BE2C (cell line): Measurements from ENCODE around the gene TRMU.
A peak's percentile ranks its signal among the peaks of the same experiment; 100 is the strongest.

Experiments used
- DNase-seq: peaks from one replicate; pipeline ENCODE4 v3.0.0-alpha.2; 2020
- H3K27me3 ChIP-seq: fragments of 250-450 bp; sonication (Bioruptor Pico); 2 replicates; pipeline ENCODE4 v1.5.1; 2020; ENCODE audit warnings: mild to moderate bottlenecking
- H3K36me3 ChIP-seq: fragments of 250-450 bp; sonication (Bioruptor Pico); 2 replicates; pipeline ENCODE4 v1.5.1; 2020; ENCODE audit warnings: mild to moderate bottlenecking
- H3K4me1 ChIP-seq: fragments of 250-450 bp; sonication (Bioruptor Pico); 2 replicates; pipeline ENCODE4 v1.5.1; 2020
- H3K4me3 ChIP-seq: 2 replicates; pipeline ENCODE4 v1.5.1; 2011; ENCODE audit warnings: low read depth, low read length
- H3K9me3 ChIP-seq: fragments of 250-450 bp; sonication (Bioruptor Pico); 2 replicates; pipeline ENCODE4 v1.5.1; 2020
- CTCF ChIP-seq: IDR thresholded peaks from 2 replicates; pipeline ENCODE4 v1.5.1; 2012; ENCODE audit warnings: mild to moderate bottlenecking, low read depth, low read length

The TRMU gene

GRCh38 chr22:46387748-46388147, 52.2 kb downstream of the TRMU start:
- Histone ChIP-seq H3K4me3 (no peak overlapping the region), H3K36me3 (no peaks in the 10 kb centered on the region), H3K27me3 (no peaks in the 10 kb centered on the region), H3K4me1 (no peaks in the 10 kb centered on the region), H3K9me3 (no peaks in the 10 kb centered on the region)
- TF ChIP-seq CTCF, result no peak
- no peak for DNase-seq

GRCh38 chr22:46388647-46389046, 53.1 kb downstream of the TRMU start:
- Histone ChIP-seq H3K27me3 (no peaks in the 10 kb centered on the region), H3K36me3 (no peaks in the 10 kb centered on the region), H3K4me1 (no peaks in the 10 kb centered on the region), H3K4me3 (no peak overlapping the region), H3K9me3 (no peaks in the 10 kb centered on the region)
- no peak for DNase-seq
- no peak for TF ChIP-seq CTCF

- no peaks in the 10 kb centered on the region for H3K36me3 ChIP-seq
- TF ChIP-seq CTCF, result no peak
- H3K27me3 ChIP-seq, result no peaks in the 10 kb centered on the region
- no peak for DNase-seq
- no peaks in the 10 kb centered on the region for H3K9me3 ChIP-seq
- no peak overlapping the region for H3K4me3 ChIP-seq
- no peaks in the 10 kb centered on the region for H3K4me1 ChIP-seq
Observed at GRCh38 chr22:46389081-46389480, 53.6 kb downstream of the TRMU start.

- H3K27me3 ChIP-seq, result no peaks in the 10 kb centered on the region
- H3K4me3 ChIP-seq, result peak overlapping the region; percentile 50
- H3K9me3 ChIP-seq, result no peaks in the 10 kb centered on the region
- TF ChIP-seq CTCF, result no peak
- DNase-seq, result no peak
- no peaks in the 10 kb centered on the region for H3K36me3 ChIP-seq
- no peaks in the 10 kb centered on the region for H3K4me1 ChIP-seq
Observed at GRCh38 chr22:46390105-46390651, 54.7 kb downstream of the TRMU start.

GRCh38 chr22:46390652-46391301, 55.3 kb downstream of the TRMU start:
- Histone ChIP-seq H3K4me3 (peak overlapping the region; percentile 50), H3K4me1 (no peaks in the 10 kb centered on the region), H3K9me3 (no peaks in the 10 kb centered on the region), H3K27me3 (no peaks in the 10 kb centered on the region), H3K36me3 (no peaks in the 10 kb centered on the region)
- TF ChIP-seq CTCF, result peak; percentile 57
- peak; percentile 73 for DNase-seq

GRCh38 chr22:46391486-46392136, 56.1 kb downstream of the TRMU start:
- H3K36me3 ChIP-seq, result no peaks in the 10 kb centered on the region
- no peaks in the 10 kb centered on the region for H3K27me3 ChIP-seq
- no peaks in the 10 kb centered on the region for H3K9me3 ChIP-seq
- H3K4me3 ChIP-seq, result no peak overlapping the region
- no peak for DNase-seq
- no peaks in the 10 kb centered on the region for H3K4me1 ChIP-seq
- TF ChIP-seq CTCF, result no peak
